AG04449 (cell line): ENCODE measurements around the gene DSTN.

Experiments used
- CTCF ChIA-PET: fragments of 350-600 bp; formaldehyde crosslinking; extraction: SDS; loops from one replicate; lab custom pipeline; 2021; ENCODE audit warnings: antibody characterized with exemption; lab: Yijun Ruan, JAX
- POLR2A ChIA-PET: fragments of 400-600, 350-600 bp; formaldehyde crosslinking; extraction: SDS; loops from one replicate; lab custom pipeline; 2020; ENCODE audit warnings: antibody characterized with exemption, inconsistent platforms; lab: Yijun Ruan, JAX
- DNase-seq: peaks from one replicate; pipeline ENCODE4 v3.0.0-alpha.2; 2010; ENCODE audit warnings: low read depth, low spot score
- H3K4me3 ChIP-seq: 2 replicates; pipeline ENCODE4 v1.5.1; 2011; ENCODE audit warnings: low read depth, mild to moderate bottlenecking, control low read depth, low read length
- TF ChIP-seq, protein P1 (sequence below): IDR thresholded peaks from one replicate; pipeline ENCODE4 v1.5.1; 2011; ENCODE audit warnings: mild to moderate bottlenecking, moderate library complexity, low read length, control low read depth, inconsistent platforms; ENCODE audit not compliant: insufficient read depth; ENCODE audit errors: missing control alignments

DSTN gene

DNA sequence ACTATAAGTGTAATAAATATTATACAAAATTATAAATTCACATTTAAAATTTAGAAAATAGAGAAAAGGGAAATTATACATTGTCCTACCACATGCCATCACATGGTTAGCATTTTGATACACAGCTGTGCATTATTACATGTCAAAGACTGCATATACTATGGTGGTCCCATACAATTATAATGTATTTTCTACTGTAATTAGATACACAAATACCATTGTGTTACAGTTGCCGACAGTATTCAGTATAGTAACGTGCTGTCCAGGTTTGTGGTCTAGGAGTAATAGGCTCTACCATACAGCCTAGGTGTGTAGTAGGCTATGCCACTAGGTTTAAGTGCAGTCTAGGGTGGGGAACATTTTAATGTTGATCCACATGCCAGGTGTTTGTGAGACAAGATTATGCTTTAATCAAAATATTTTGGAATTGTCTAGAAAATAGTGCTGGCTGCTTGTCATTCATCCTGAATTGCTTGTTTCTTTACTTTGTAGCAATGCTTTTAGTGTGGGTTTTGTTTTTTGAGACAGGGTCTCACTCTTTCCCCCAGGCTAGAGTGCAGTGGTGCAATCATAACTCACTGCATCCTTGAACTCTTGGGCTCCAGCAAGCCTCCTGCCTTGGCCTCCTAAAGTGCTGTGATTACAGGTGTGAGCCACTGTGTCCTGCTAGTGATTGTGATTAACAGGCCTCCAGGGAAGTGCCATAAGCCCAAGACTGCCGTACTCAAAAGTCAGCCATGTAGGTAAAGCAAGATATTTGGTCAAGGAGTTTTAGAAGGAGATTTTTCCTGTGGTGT is 39.0 kb downstream of the DSTN start:
- no peak for DNase-seq
- ChIA-PET POLR2A (no interaction called here), CTCF (interaction anchor here (0.8 to 3.4 kb wide), 4 partner anchors 9 to 105 kb away, joined by 3 to 15 read pairs (median 8); no protein-coding TSS in a partner anchor)
- H3K4me3 ChIP-seq, result no peak overlapping the region
- TF ChIP-seq, protein P1, sequence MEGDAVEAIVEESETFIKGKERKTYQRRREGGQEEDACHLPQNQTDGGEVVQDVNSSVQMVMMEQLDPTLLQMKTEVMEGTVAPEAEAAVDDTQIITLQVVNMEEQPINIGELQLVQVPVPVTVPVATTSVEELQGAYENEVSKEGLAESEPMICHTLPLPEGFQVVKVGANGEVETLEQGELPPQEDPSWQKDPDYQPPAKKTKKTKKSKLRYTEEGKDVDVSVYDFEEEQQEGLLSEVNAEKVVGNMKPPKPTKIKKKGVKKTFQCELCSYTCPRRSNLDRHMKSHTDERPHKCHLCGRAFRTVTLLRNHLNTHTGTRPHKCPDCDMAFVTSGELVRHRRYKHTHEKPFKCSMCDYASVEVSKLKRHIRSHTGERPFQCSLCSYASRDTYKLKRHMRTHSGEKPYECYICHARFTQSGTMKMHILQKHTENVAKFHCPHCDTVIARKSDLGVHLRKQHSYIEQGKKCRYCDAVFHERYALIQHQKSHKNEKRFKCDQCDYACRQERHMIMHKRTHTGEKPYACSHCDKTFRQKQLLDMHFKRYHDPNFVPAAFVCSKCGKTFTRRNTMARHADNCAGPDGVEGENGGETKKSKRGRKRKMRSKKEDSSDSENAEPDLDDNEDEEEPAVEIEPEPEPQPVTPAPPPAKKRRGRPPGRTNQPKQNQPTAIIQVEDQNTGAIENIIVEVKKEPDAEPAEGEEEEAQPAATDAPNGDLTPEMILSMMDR, result no peak

DNA sequence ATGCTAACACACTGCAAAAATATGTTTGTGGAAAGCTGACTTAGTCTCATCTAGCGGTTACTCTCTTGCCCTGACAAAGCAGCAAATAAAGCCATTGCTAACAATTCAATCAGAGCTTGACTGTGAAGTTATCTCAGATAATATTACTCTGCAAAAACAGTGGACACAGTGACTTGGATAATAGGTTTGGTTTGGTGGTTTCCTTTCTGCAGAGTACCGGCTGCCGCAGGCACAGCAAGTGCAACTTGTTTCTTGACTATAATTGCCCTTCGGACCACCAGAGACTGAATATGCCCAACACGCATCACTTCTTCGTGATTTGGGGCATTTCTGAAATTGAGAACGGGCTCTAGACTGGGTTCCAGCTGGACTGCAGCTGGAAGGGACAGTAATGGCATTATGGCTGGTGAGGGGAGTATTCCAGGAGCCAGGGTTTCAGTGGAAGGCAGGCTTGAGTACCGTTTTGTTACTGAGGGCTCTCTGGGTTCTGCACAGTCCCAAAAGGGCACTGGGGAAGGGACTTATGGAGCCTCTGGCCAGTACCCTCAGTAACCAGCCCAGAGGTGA is 40.0 kb downstream of the DSTN start:
- CTCF ChIA-PET, result interaction anchor here (0.8 to 3.4 kb wide), 10 partner anchors 8 to 386 kb away, joined by 3 to 15 read pairs (median 4); no protein-coding TSS in a partner anchor
- no peak overlapping the region for H3K4me3 ChIP-seq
- TF ChIP-seq, protein P1, result no peak
- POLR2A ChIA-PET, result interaction anchor here (0.7 to 1.7 kb wide), 4 partner anchors 40 to 105 kb away, joined by 3 to 6 read pairs (median 4); partner anchors contain the start of gene DSTN
- no peak for DNase-seq

DNA sequence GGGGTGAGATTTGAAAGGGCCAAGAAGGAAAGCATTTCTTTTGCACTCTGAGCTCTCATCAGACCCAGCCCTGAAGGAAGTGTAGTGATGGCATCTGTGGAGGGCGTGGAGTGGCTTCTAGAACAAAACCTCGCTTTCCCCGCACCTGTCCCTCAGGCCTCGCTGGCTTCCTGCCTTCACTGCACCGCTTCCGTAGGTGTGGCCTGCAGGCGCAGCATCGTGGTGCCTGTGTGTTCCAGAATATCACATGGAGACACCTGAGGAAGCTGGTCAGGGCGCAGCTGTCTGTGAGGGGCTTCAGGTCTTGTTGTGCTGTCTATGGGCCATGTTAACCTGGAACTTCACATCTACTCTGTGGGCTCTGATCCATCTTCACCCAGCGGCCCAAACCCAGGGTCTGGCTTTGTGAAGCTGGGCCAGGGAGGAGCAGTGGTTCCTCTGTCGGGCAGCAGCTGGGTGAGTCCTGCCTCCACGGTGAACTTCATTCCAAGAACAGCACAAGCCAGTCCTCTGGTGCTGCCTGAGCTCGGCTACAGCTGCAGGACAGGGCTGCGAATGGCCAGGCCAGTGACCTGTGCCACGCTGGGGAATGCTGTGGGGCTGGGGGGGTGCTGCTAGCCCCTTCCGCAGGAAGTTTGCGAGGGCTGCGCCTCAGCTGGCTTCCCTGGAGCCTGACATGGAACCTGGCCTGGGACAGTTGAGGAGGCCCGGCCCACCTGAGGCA is 40.9 kb downstream of the DSTN start:
- H3K4me3 ChIP-seq, result no peak overlapping the region
- TF ChIP-seq, protein P1, result no peak
- no peak for DNase-seq
- CTCF ChIA-PET, result interaction anchor here (0.6 to 2.2 kb wide), 12 partner anchors 13 to 385 kb away, joined by 3 to 15 read pairs (median 4); no protein-coding TSS in a partner anchor
- POLR2A ChIA-PET, result interaction anchor here (0.7 to 1.7 kb wide), 5 partner anchors 41 to 328 kb away, joined by 3 to 6 read pairs (median 3); partner anchors contain the start of gene DSTN

DNA sequence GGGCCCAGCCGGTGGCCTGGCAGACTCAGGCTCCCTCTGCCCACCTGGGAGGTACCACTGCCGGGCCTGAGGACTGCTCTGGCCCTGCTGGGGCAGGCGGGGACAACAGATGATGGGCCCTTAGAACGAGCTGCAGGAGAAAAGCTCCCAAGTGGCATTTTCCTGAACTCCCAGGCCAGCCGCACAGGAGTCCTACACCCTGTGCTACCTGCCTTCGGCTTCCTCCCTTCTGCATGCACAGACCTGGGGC is 41.3 kb downstream of the DSTN start:
- ChIA-PET CTCF (interaction anchor here (0.6 to 2.2 kb wide), 11 partner anchors 12 to 385 kb away, joined by 3 to 15 read pairs (median 4); no protein-coding TSS in a partner anchor), POLR2A (interaction anchor here (1.2 to 1.7 kb wide), 2 partner anchors 54 to 327 kb away, joined by 3 to 6 read pairs; no protein-coding TSS in a partner anchor)
- TF ChIP-seq, protein P1, result peak; percentile 64
- H3K4me3 ChIP-seq, result no peak overlapping the region
- DNase-seq, result no peak

DNA sequence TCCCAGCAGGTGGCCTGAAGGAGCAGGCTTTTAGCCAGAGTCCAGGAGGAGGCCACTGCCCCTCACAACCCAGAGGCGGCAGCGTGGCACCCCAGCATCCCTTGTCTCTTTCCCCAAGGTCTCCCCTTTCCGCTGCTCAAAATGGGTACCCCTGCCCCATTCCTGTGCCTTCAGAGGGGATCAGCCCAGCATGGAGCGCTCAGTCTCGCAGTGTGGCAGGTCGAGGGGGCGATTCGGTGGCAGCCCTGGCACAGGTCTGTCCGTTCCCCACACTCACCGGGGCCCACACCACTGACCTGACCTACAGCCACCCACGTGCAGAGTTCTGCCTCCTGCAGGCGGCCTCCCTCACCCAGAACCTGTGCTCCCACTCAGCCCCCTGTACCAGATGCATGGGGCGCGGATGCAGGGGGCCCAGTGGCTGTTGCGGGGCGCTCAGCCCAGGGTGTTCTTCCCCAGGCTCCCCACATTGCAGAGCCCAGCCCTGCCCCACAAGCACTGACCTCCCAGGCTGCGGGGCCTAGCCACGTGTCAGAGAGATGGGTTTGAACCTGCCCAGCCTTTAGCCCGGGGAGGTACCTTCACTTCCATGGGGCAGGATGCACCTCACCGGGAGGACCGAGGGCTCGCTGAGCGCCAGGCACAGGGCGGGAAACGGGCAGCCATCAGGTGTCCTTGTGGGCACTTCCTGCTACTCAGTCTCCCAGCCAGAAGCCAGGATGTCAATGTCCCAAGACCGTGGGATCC is 41.8 kb downstream of the DSTN start:
- ChIA-PET CTCF (interaction anchor here (0.8 to 2.2 kb wide), 6 partner anchors 12 to 384 kb away, joined by 3 to 15 read pairs (median 4); no protein-coding TSS in a partner anchor), POLR2A (interaction anchor here (1.2 to 1.7 kb wide), 3 partner anchors 10 to 327 kb away, joined by 3 to 6 read pairs (median 3); no protein-coding TSS in a partner anchor)
- no peak for DNase-seq
- TF ChIP-seq, protein P1, result no peak
- no peak overlapping the region for H3K4me3 ChIP-seq
